OCI-LY3 (cell line): ENCODE measurements around the gene AP2M1.

ENCODE experiments used
- H2AFZ ChIP-seq: fragments of 200-600, 300-600 bp; shearing (Covaris generic); 2 replicates; pipeline ENCODE4 v1.6.0; 2014; ENCODE audit warnings: antibody characterized with exemption, low read depth, low read length
- H3K27ac ChIP-seq: fragments of 200-600, 300-600 bp; sonication (generic); 2 replicates; pipeline ENCODE4 v1.5.1; 2014; ENCODE audit warnings: mild to moderate bottlenecking, low read length, moderate library complexity, mixed read lengths
- H3K27me3 ChIP-seq: fragments of 200-600, 300-600 bp; sonication (generic); 2 replicates; pipeline ENCODE4 v1.6.1; 2014; ENCODE audit warnings: low read depth, low read length, mixed read lengths
- H3K36me3 ChIP-seq: fragments of 200-600, 300-600 bp; sonication (generic); replicated peaks from 2 replicates; pipeline ENCODE3; 2014; ENCODE audit warnings: low read depth, low read length, mixed read lengths
- H3K4me1 ChIP-seq: fragments of 300-600, 200-600 bp; sonication (generic); 2 replicates; pipeline ENCODE4 v1.6.1; 2014; ENCODE audit warnings: low read length, mixed read lengths
- H3K4me2 ChIP-seq: fragments of 200-600, 300-600 bp; sonication (generic); 2 replicates; pipeline ENCODE4 v1.6.1; 2014; ENCODE audit warnings: low read length, mixed read lengths
- H3K4me3 ChIP-seq: fragments of 300-600, 200-600 bp; sonication (generic); 2 replicates; pipeline ENCODE4 v1.5.1; 2014; ENCODE audit warnings: antibody characterized with exemption, mild to moderate bottlenecking, low read length, moderate library complexity
- H3K79me2 ChIP-seq: fragments of 300-600, 200-600 bp; shearing (Covaris generic); 2 replicates; pipeline ENCODE4 v1.6.1; 2014; ENCODE audit warnings: mild to moderate bottlenecking, low read length, mixed read lengths
- H3K9ac ChIP-seq: fragments of 300-600, 200-600 bp; shearing (Covaris generic); 2 replicates; pipeline ENCODE4 v1.6.0; 2014; ENCODE audit warnings: mild to moderate bottlenecking, low read length, moderate library complexity
- H3K9me3 ChIP-seq: fragments of 200-600, 300-600 bp; shearing (Covaris generic); 2 replicates; pipeline ENCODE4 v1.6.1; 2014; ENCODE audit warnings: low read length, mixed read lengths; ENCODE audit not compliant: insufficient read depth
- H4K20me1 ChIP-seq: fragments of 200-600, 300-600 bp; sonication (generic); 2 replicates; pipeline ENCODE4 v1.6.1; 2016; ENCODE audit warnings: low read length, mixed read lengths; ENCODE audit not compliant: insufficient read depth
- CTCF ChIP-seq: fragments of 200-600, 300-600 bp; sonication (generic); IDR thresholded peaks from 2 replicates; pipeline ENCODE4 v1.5.1; 2014; ENCODE audit warnings: antibody characterized with exemption, low read length, low read depth
- EZH2phosphoT487 ChIP-seq: fragments of 200-600 bp; shearing (Covaris generic); IDR thresholded peaks from 2 replicates; pipeline ENCODE4 v1.6.1; 2018; ENCODE audit warnings: antibody characterized with exemption, mixed run types, low read depth

Gene AP2M1

GRCh38 chr3:184154885-184155643 is 19.6 kb upstream of the AP2M1 start, which contains the start of gene DVL3:
DVL3 (plus strand) TSS chr3:184155377; CDS start chr3:184155636, 259 bp downstream.
- TF ChIP-seq CTCF: no peak
- no peak for TF ChIP-seq EZH2phosphoT487
- Histone ChIP-seq H3K27me3 (no peaks in the 10 kb centered on the region), H3K27ac (peak within 1 kb of the TSS; percentile 49), H3K9me3 (no peaks in the 10 kb centered on the region), H3K4me1 (peaks cover 18% of the 10 kb centered on the region), H3K79me2 (peaks cover 37% of the 10 kb centered on the region), H3K36me3 (peaks cover 6% of the 10 kb centered on the region), H4K20me1 (peaks cover 19% of the 10 kb centered on the region), H2AFZ (peak within 1 kb of the TSS; percentile 99), H3K4me2 (peak within 1 kb of the TSS; percentile 95), H3K9ac (peak within 1 kb of the TSS; percentile 93), H3K4me3 (peak within 1 kb of the TSS; percentile 96)

- Histone ChIP-seq H4K20me1 (peaks cover 24% of the 10 kb centered on the region), H3K27ac (peak overlapping the region; percentile 49), H2AFZ (peak overlapping the region; percentile 31; the same call in 1 of the 2 replicates), H3K27me3 (no peaks in the 10 kb centered on the region), H3K4me2 (peak overlapping the region; percentile 95), H3K9me3 (no peaks in the 10 kb centered on the region), H3K36me3 (peaks cover 6% of the 10 kb centered on the region), H3K9ac (peak overlapping the region; percentile 93), H3K79me2 (peaks cover 45% of the 10 kb centered on the region), H3K4me3 (peak overlapping the region; percentile 96), H3K4me1 (peaks cover 24% of the 10 kb centered on the region)
- TF ChIP-seq CTCF: no peak
- no peak for TF ChIP-seq EZH2phosphoT487
Measured at GRCh38 chr3:184155644-184156521, 18.8 kb upstream of the AP2M1 start.

- H3K9me3 ChIP-seq: no peaks in the 10 kb centered on the region
- H3K79me2 ChIP-seq: peaks cover 46% of the 10 kb centered on the region
- H3K4me3 ChIP-seq: peak overlapping the region; percentile 96
- peak overlapping the region; percentile 93 for H3K9ac ChIP-seq
- H3K36me3 ChIP-seq: peaks cover 6% of the 10 kb centered on the region
- no peak overlapping the region for H2AFZ ChIP-seq
- H3K27ac ChIP-seq: peak overlapping the region; percentile 49
- H3K27me3 ChIP-seq: no peaks in the 10 kb centered on the region
- H4K20me1 ChIP-seq: peaks cover 25% of the 10 kb centered on the region
- H3K4me2 ChIP-seq: peak overlapping the region; percentile 95
- H3K4me1 ChIP-seq: peaks cover 24% of the 10 kb centered on the region
- TF ChIP-seq CTCF (no peak), EZH2phosphoT487 (no peak)
Measured at GRCh38 chr3:184156522-184156955, 18.1 kb upstream of the AP2M1 start.

GRCh38 chr3:184157206-184157605 is 17.4 kb upstream of the AP2M1 start:
- Histone ChIP-seq H3K4me1 (peaks cover 24% of the 10 kb centered on the region), H3K79me2 (peaks cover 46% of the 10 kb centered on the region)
- TF ChIP-seq EZH2phosphoT487: no peak

More at GRCh38 chr3:184157206-184157605, 17.4 kb upstream of the AP2M1 start:
- Histone ChIP-seq H3K4me3 (peak overlapping the region; percentile 96), H3K27ac (no peak overlapping the region), H3K36me3 (peaks cover 6% of the 10 kb centered on the region), H3K27me3 (no peaks in the 10 kb centered on the region), H3K4me2 (peak overlapping the region; percentile 95), H3K9ac (peak overlapping the region; percentile 93), H3K9me3 (no peaks in the 10 kb centered on the region), H2AFZ (no peak overlapping the region), H4K20me1 (peaks cover 25% of the 10 kb centered on the region)
